ENCODE measurements around the gene CTNNA1. TPM values are rescaled to one million over a fixed set of nuclear protein-coding genes. Genes with fewer than 3 reads are reported as not detected.

The CTNNA1 gene
- total and polyA plus RNA-seq, 9 of the 15 experiments (the other 6 are each of a cell fraction or from before 2014, with no cell fraction given) = 29.6 to 117 (median 89.1) TPM

DNA sequence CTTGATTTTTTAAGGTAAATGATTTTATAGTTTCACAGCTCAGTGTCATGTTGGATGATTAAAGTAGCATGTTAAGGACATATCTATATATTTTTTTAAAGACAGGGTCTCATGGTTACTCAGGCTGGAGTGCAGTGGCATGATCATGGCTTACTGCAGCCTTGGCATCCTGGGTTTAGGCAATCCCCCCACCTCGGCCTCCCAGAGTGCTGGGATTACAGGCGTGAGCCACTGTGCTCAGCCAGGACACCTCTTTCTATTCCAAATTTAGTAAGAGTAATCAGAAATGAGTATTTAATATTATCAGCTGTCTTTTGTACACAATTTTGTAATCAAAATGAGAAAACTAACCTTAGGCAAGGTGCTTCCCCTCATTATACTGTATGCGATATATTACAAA lies 160.5 kb downstream of the CTNNA1 start:
- intact Hi-C loops (cut with micrococcal nuclease) (no loop called here), in situ Hi-C loops (cut with MboI) (no loop called here)
- ATAC-seq (no peak), DNase-seq (ENCODE audit: extremely low read depth in 1 of 4, low spot score in 3 of 4) (no peak), FAIRE-seq (no peak)
- no peak overlapping the region for H3K9ac ChIP-seq (ENCODE audit: insufficient read depth in 1 of 2, low read depth in 2 of 2, low read length in 2 of 2)
- TF ChIP-seq, protein P1, sequence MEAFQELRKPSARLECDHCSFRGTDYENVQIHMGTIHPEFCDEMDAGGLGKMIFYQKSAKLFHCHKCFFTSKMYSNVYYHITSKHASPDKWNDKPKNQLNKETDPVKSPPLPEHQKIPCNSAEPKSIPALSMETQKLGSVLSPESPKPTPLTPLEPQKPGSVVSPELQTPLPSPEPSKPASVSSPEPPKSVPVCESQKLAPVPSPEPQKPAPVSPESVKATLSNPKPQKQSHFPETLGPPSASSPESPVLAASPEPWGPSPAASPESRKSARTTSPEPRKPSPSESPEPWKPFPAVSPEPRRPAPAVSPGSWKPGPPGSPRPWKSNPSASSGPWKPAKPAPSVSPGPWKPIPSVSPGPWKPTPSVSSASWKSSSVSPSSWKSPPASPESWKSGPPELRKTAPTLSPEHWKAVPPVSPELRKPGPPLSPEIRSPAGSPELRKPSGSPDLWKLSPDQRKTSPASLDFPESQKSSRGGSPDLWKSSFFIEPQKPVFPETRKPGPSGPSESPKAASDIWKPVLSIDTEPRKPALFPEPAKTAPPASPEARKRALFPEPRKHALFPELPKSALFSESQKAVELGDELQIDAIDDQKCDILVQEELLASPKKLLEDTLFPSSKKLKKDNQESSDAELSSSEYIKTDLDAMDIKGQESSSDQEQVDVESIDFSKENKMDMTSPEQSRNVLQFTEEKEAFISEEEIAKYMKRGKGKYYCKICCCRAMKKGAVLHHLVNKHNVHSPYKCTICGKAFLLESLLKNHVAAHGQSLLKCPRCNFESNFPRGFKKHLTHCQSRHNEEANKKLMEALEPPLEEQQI (IDR thresholded peaks at IDR 0.05) = no peak
- TF ChIP-seq, protein P2, sequence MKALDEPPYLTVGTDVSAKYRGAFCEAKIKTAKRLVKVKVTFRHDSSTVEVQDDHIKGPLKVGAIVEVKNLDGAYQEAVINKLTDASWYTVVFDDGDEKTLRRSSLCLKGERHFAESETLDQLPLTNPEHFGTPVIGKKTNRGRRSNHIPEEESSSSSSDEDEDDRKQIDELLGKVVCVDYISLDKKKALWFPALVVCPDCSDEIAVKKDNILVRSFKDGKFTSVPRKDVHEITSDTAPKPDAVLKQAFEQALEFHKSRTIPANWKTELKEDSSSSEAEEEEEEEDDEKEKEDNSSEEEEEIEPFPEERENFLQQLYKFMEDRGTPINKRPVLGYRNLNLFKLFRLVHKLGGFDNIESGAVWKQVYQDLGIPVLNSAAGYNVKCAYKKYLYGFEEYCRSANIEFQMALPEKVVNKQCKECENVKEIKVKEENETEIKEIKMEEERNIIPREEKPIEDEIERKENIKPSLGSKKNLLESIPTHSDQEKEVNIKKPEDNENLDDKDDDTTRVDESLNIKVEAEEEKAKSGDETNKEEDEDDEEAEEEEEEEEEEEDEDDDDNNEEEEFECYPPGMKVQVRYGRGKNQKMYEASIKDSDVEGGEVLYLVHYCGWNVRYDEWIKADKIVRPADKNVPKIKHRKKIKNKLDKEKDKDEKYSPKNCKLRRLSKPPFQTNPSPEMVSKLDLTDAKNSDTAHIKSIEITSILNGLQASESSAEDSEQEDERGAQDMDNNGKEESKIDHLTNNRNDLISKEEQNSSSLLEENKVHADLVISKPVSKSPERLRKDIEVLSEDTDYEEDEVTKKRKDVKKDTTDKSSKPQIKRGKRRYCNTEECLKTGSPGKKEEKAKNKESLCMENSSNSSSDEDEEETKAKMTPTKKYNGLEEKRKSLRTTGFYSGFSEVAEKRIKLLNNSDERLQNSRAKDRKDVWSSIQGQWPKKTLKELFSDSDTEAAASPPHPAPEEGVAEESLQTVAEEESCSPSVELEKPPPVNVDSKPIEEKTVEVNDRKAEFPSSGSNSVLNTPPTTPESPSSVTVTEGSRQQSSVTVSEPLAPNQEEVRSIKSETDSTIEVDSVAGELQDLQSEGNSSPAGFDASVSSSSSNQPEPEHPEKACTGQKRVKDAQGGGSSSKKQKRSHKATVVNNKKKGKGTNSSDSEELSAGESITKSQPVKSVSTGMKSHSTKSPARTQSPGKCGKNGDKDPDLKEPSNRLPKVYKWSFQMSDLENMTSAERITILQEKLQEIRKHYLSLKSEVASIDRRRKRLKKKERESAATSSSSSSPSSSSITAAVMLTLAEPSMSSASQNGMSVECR (CRISPR knock-in tag; IDR thresholded peaks at IDR 0.05) = no peak
- no peak for TF ChIP-seq POLR2AphosphoS2 (IDR thresholded peaks at IDR 0.05; ENCODE audit: low read length)
- TF ChIP-seq KAT8 (IDR thresholded peaks at IDR 0.05; ENCODE audit: low read depth) = no peak
- TF ChIP-seq ZC3H4 (CRISPR knock-in tag; IDR thresholded peaks at IDR 0.05; ENCODE audit: borderline replicate concordance) = no peak
- TF ChIP-seq ETV6 (IDR thresholded peaks at IDR 0.05; ENCODE audit: borderline replicate concordance in 1 of 2, low read depth in 2 of 2, low read length in 1 of 2) = no peak
- no peak for TF ChIP-seq ETV6 (CRISPR knock-in tag; IDR thresholded peaks at IDR 0.05; ENCODE audit: borderline replicate concordance)
- no peak for TF ChIP-seq POLR2B (IDR thresholded peaks at IDR 0.05; ENCODE audit: low read depth, partially characterized antibody)
- TF ChIP-seq HMG20A (CRISPR knock-in tag; conservative IDR thresholded peaks at IDR 0.05) = no peak
- TF ChIP-seq KDM4B (IDR thresholded peaks at IDR 0.05; ENCODE audit: borderline replicate concordance in 2 of 2, low read depth in 1 of 2) = no peak
- no peak for TF ChIP-seq TRIM28 (IDR thresholded peaks at IDR 0.05)
- no peak for TF ChIP-seq ZSCAN29 (IDR thresholded peaks at IDR 0.05)
- no peak for TF ChIP-seq ZNF197 (CRISPR knock-in tag; IDR thresholded peaks at IDR 0.05; ENCODE audit: low read depth)
- no peak for TF ChIP-seq TCF7 (IDR thresholded peaks at IDR 0.05; ENCODE audit: borderline replicate concordance)
- TF ChIP-seq, protein P3, sequence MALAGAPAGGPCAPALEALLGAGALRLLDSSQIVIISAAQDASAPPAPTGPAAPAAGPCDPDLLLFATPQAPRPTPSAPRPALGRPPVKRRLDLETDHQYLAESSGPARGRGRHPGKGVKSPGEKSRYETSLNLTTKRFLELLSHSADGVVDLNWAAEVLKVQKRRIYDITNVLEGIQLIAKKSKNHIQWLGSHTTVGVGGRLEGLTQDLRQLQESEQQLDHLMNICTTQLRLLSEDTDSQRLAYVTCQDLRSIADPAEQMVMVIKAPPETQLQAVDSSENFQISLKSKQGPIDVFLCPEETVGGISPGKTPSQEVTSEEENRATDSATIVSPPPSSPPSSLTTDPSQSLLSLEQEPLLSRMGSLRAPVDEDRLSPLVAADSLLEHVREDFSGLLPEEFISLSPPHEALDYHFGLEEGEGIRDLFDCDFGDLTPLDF (CRISPR knock-in tag; IDR thresholded peaks at IDR 0.05) = no peak
- no peak for TF ChIP-seq HNRNPK (IDR thresholded peaks at IDR 0.05; ENCODE audit: low read depth, low read length, poor library complexity, severe bottlenecking)
- CTCF ChIA-PET (ENCODE audit: low intra/inter-chr PET ratio) = no interaction called here
- H4K20me1 ChIP-seq (replicated peaks; ENCODE audit: control insufficient read depth, insufficient read depth, low read length) = no peaks in the 10 kb centered on the region
- H3K4me2 ChIP-seq (ENCODE audit: insufficient read depth, low read length) = no peak overlapping the region
- POLR2A ChIA-PET = no interaction called here
- no peak overlapping the region for H3K27ac ChIP-seq (ENCODE audit: extremely low read depth, low read depth, low read length)
- H3K9me3 ChIP-seq (replicated peaks; ENCODE audit: control insufficient read depth, insufficient read depth, low read depth, low read length) = no peaks in the 10 kb centered on the region
- H3K36me3 ChIP-seq (ENCODE audit: control insufficient read depth, insufficient read depth, low read length) = peaks cover 4% of the 10 kb centered on the region; the same call in 2 of the 3 replicates
- BruUV-seq (replicated peaks) = no TSS peak
- 92% methylated on average over 3 of the region's 3 CpGs for WGBS (ENCODE audit: insufficient coverage, low coverage, missing lambda C conversion rate)
- peaks cover 0 to 10% of the 10 kb centered on the region in 2 experiments; a peak in 2 of 5 replicates for H3K4me1 ChIP-seq (replicated peaks in 1 of 2; ENCODE audit: control insufficient read depth in 2 of 2, insufficient read depth in 2 of 2, low read length in 2 of 2)
- no peaks in the 10 kb centered on the region for H3K27me3 ChIP-seq (ENCODE audit: control insufficient read depth in 2 of 2, insufficient read depth in 2 of 2, low read length in 2 of 2)
- H3K9me1 ChIP-seq (ENCODE audit: control insufficient read depth, insufficient read depth, low read length) = no peaks in the 10 kb centered on the region
- no peak overlapping the region for H2AFZ ChIP-seq (ENCODE audit: low read depth, low read length)
- no peak overlapping the region for H3K4me3 ChIP-seq
- H3K79me2 ChIP-seq (ENCODE audit: control insufficient read depth, insufficient read depth, low read length) = no peaks in the 10 kb centered on the region

All from K562 (cell line).